T-helper 2 cell treated with Interferon-gamma antibody and Interleukin-4, amounts not matched to agents 100 ng/mL and 5 ng/mL, for 36 hours (primary cell): ENCODE measurements around the gene CELA2A. TPM values are rescaled to one million over a fixed set of nuclear protein-coding genes. Genes with fewer than 3 reads are reported as not detected.
"Not testable (repeated sequence)": the region's sequence is repeated elsewhere in the genome, so short reads cannot be mapped to it uniquely, and the experiment has no call there.

ENCODE experiments used
- intact Hi-C: fragments of 100-400 bp; cut with micrococcal nuclease; formaldehyde crosslinking; loops from one replicate; pipeline ENCODE4 v1.15.1; 2023
- total RNA-seq: library from RNA; stranded (reverse); gene quantifications from 2 replicates; pipeline ENCODE4 v1.2.3, GENCODE V29; 2022

CELA2A gene
- total RNA-seq, 1 donor from 2014 or later, result not detected

GRCh38 chr1:15424981-15425380 is 31.6 kb upstream of the CELA2A start:
- intact Hi-C loops, result no loop called here

GRCh38 chr1:15425521-15425920 is 31.0 kb upstream of the CELA2A start:
- intact Hi-C loops, result no loop called here

- intact Hi-C loops, result no loop called here
Observed at GRCh38 chr1:15425958-15426357, 30.6 kb upstream of the CELA2A start.

DNA sequence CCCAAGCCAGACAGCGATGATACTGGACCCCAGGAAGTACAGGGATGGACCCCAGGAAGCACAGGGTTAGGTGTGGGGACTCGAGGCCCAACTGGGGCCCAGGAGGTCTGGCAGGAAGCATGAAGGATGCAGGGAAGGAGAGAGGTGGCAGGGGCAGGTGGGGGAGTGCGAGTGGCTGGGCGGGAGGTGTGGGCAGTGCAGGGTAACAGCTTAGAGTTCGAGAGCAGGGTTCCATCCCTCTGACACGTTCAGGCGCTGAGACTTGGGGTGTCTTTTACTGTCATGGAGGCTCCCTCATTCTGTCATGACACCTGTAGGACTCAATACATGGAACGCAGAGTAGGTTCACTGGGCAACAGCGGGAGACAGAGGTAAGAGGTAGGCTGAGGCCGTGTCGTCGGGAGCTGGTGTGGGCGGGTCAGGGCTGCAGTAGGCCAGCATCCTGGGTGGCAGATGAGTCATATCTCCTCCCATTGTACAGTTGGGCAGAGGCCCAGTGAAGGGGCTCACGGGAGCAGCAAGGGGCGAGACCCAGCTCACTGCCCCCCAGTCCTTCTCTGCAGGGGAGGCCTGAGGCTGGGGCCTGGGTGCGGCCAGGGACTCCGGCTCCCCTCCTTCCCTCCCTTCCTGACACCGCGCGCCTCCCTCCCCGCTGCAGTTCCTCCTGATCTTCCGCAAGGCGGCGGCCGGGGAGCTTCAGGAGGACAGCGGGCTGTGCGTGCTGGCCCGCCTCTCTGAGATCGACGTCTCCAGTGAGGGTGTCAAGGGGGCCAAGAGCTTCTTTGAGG is 29.8 kb upstream of the CELA2A start:
- intact Hi-C loops, result no loop called here

DNA sequence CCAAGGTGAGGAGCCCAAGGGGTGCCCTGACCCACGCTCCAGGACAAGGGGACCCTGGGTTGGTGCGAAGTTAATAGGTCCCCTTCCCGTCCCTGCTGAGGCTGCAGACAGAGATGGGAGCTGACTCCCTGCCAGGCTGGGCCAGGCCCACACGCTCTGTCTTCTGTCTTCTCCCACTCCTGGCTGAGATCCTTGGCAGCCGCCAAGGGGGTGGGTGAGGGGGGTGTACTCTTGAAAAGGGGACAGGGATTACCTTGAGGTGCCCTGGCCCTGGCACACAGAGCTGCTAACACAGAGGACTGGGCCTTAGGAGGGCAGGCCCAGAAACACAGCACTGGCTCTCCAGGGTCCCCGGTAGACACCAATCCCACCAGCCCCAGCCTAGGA is 29.3 kb upstream of the CELA2A start:
- intact Hi-C loops, result no loop called here

DNA sequence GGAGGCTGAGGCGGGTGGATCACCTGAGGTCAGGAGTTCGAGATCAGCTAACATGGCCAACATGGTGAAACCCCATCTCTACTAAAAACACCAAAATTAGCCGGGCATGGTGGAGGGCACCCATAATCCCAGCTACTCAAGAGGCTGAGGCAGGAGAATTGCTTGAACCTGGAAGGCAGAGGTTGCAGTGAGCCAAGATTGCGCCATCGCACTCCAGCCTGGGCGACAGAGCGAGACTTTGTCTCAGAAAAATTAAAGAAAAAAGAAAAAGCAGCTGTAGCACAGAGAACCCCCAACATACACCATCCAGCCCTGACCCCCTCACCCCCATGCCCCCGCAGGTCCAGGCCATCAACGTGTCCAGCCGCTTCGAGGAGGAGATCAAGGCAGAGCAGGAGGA is 28.3 kb upstream of the CELA2A start:
- intact Hi-C loops, result not testable (repeated sequence)

DNA sequence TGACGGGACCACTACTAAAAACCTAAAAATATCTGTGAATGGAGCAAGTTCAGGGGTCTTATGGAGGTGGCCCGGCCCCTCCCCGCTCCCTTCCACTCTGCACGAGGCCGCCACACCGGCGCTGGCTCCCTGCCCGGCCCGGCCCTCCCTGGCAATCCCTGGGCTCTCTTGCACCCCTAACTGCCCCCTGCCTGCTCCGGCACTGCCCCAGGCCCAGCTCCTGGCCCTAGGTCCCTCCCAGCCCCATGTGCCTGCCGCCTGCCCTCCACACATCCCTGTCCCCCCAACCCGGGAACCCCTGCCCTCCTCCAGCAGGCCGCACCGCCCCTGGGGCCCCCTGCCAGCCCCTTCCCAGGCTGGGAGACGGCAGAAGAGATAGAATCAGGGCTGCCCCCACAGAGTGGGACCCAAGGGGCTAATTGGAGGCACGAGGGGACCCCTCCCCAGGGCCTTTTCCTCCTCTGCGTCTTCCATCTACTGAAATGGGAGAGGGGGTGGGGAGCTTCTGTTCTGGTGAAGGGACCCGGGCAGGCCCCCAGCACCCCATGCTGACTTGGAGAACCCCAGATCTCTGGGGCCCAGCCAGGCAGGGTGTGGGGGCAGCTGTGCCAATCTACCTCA is 27.6 kb upstream of the CELA2A start:
- intact Hi-C loops, result no loop called here

GRCh38 chr1:15429701-15430149 is 26.8 kb upstream of the CELA2A start:
- intact Hi-C loops, result no loop called here

GRCh38 chr1:15430787-15431570 is 25.6 kb upstream of the CELA2A start:
- intact Hi-C loops, result loop anchor here (1.0 kb wide), 1 partner anchor 108 kb away; no protein-coding TSS in a partner anchor

- intact Hi-C loops, result loop anchor here (1.0 kb wide), 1 partner anchor 108 kb away; no protein-coding TSS in a partner anchor
Observed at GRCh38 chr1:15431571-15431948, 25.0 kb upstream of the CELA2A start.

- intact Hi-C loops, result no loop called here
Observed at GRCh38 chr1:15432324-15432723, 24.2 kb upstream of the CELA2A start.

DNA sequence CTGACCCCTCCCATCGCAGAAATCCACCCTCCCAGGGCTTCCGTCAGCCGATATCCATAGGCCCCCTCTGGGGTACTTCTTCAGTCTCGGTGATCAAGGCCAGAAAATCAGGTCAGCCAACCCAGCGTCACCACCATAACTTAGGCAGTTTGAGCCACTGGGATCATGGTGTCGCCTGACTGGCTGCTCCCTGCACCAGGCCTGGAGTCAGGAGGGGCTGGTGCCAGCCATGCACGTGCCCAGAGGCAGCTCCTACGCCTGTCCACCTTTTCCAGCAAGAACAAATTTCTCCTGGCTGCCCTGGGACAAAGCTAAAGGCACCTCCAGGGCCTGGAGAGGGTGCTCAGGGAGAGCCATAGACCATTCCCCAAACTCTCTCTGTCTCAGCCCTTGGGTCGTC is 23.1 kb upstream of the CELA2A start:
- intact Hi-C loops, result no loop called here

- intact Hi-C loops, result not testable (repeated sequence)
Observed at GRCh38 chr1:15434739-15435138, 21.8 kb upstream of the CELA2A start.

DNA sequence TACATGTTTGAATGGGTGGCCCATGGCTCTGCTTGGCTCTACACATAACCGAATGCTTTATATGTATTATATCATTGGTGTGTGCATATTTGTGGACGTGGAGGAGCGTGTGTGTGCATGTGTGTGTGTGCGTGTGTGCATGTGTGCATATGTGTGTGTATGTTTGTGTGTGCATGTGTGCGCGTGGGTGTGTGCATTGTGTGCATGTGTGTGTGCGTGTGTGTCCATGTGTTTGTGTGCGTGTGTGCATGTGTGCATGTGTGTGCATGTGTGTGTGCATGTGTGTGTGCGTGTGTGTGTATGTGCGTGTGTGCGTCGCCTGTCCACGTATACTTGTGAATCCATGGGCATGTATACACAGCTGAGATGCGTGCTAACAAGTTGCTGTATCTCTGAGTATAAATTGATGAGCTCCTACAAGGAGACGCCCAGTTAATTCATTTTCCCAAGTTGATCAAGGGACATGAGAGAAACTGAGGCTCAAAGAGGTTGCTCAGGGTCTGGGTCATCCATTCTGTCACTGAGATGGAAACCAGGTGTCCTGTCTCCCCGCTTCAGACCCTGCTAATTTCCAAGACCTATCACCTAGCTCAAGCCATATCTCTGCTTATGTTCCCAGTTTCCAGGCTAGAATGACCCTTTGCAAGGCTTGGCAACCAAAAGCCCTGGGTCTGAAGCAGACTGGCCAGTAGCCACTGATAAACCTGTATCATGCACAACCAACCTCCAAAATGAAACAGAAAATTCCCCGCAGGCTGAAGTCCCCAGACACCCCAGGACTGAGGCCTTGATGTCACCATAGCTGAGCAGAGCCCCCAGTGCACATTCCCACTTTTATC is 21.1 kb upstream of the CELA2A start:
- intact Hi-C loops, result no loop called here

- intact Hi-C loops, result no loop called here
Observed at GRCh38 chr1:15436881-15437442, 19.6 kb upstream of the CELA2A start.

DNA sequence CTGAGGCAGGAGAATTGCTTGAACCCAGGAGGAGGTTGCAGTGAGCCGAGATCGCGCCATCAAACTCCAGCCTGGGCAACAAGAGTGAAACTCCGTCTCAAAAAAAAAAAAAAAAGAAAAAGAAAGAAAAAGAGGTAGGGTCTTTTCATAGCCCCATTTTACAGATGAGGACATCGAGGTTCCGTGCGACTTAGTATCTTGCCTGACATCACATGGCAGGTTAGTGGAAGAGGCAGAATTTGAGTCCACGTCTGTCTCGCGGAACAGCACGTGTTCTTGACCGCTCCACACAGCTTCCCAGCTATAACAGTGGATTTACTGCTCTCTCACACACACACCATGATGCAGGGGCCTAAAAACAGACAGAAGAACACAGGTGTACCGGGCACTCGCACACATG is 17.2 kb upstream of the CELA2A start:
- intact Hi-C loops, result no loop called here

DNA sequence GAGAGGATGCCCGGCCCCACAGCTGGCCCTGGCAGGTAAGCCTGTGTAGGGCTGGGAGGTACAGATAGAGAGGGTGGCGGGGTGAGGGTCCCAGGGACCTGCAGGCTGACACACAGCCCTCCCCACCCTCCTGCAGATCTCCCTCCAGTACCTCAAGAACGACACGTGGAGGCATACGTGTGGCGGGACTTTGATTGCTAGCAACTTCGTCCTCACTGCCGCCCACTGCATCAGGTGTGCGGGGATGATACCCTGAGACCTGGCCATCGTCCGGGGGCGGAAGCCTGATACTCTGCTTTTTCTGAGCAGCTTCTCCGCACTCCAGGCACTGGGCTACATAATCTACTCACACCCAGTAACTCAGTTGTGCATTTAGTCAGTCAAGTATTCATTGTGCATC is 16.2 kb upstream of the CELA2A start:
- intact Hi-C loops, result no loop called here

GRCh38 chr1:15441247-15441646 is 15.3 kb upstream of the CELA2A start:
- intact Hi-C loops, result no loop called here

GRCh38 chr1:15442119-15442518 is 14.4 kb upstream of the CELA2A start:
- intact Hi-C loops, result no loop called here

GRCh38 chr1:15442759-15443158 is 13.8 kb upstream of the CELA2A start:
- intact Hi-C loops, result no loop called here

DNA sequence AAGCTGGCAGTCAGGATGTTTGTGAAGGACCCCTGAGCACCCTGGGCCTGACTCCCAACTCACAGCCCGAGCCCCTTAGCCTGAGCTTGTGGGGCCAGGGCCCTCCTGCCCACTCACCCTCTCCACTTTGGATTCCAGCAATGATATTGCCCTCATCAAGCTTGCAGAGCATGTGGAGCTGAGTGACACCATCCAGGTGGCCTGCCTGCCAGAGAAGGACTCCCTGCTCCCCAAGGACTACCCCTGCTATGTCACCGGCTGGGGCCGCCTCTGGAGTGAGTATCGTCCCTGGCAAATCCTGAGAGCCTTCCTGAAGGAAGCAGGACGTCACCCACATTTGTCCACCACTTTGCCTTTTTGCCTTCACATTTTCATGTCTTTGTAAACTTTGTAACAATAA is 13.3 kb upstream of the CELA2A start:
- intact Hi-C loops, result no loop called here
